C4-2B (cell line): ENCODE data around the gene XAF1.
"Not testable (repeated sequence)": the region's sequence is repeated elsewhere in the genome, so short reads cannot be mapped to it uniquely, and the experiment has no call there.

Experiments used
- H3K27ac ChIP-seq: fragments of 450-650 bp; 2 replicates; pipeline ENCODE4 v1.5.1; 2017
- ZFX ChIP-seq: fragments of 450-650 bp; IDR thresholded peaks from 2 replicates; pipeline ENCODE4 v1.6.1; 2017
- TF ChIP-seq, protein P1 (sequence below): fragments of 450-650 bp; conservative IDR thresholded peaks from 2 replicates; pipeline ENCODE4 v1.5.1; 2017; ENCODE audit warnings: mild to moderate bottlenecking

XAF1 gene

DNA sequence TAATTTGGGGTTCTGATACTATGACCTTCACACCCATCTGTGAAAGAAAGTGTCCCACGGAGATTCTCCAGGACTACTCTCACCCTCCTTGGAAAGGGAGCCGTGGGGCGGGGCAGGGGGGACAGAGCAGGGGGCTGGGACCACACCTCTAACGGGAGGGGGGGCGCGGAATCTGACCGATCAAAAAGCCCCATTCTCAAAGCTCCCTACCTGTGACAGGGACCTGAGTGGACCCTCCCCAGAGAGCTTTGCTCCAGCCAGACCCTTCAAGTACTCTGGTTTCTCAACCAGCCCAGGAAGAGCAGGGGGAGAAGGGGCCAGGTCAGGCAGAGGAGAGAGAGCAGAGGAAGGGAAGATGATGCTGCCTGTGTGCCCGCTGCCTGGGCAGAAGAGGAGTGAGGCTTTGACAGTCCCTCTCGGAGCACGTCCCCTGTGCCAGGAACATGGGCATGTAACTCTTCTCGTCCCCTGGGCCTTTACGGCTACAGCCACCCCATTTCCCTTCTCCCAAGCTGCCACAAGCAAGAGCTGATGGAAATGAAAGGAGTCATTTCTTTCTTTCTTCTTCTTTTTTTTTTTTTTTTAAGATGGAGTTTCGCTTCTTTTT is 682 bp downstream of the XAF1 start:
- TF ChIP-seq, protein P1, sequence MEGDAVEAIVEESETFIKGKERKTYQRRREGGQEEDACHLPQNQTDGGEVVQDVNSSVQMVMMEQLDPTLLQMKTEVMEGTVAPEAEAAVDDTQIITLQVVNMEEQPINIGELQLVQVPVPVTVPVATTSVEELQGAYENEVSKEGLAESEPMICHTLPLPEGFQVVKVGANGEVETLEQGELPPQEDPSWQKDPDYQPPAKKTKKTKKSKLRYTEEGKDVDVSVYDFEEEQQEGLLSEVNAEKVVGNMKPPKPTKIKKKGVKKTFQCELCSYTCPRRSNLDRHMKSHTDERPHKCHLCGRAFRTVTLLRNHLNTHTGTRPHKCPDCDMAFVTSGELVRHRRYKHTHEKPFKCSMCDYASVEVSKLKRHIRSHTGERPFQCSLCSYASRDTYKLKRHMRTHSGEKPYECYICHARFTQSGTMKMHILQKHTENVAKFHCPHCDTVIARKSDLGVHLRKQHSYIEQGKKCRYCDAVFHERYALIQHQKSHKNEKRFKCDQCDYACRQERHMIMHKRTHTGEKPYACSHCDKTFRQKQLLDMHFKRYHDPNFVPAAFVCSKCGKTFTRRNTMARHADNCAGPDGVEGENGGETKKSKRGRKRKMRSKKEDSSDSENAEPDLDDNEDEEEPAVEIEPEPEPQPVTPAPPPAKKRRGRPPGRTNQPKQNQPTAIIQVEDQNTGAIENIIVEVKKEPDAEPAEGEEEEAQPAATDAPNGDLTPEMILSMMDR = no peak
- no peak for TF ChIP-seq ZFX
- H3K27ac ChIP-seq = no peak overlapping the region

DNA sequence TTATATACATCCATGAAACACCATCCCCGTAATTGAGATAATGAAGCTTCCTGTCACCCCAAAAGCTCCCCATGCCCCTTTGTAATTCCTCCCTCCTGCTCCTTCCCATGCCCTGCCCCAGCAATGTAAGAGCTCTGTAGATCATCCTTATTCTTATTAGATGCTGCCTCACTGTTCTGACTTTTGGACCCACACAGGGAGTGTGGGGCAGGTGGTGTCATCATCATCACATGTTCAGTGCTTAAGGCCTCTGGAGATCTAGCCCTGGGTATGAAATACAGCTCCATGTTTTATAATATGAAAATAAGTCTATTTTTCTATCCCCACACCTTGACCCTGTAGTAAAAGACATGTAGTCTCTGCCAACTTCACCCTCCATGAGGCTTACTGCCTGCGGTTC is 1.9 kb downstream of the XAF1 start:
- no peak overlapping the region for H3K27ac ChIP-seq
- no peak for TF ChIP-seq ZFX
- TF ChIP-seq, protein P1 = no peak

DNA sequence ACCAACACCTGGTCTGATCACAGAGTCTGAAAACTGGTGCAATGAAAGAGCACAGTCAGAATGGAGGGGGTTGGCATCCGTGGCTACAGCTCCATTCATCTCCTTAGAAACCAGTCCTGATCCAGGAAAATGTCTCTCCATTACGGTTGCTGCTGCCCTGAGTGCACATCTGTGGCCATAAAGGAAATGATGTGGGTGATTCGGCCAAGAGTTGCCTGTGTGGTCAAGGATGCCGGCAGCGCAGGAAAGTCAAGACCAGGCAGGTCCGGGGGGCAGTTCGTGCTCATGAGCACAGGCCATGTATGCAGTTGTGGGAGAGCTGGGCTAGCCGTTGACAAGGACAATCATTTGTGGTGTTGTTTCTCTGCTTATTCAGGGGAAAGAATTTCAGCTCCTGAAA is 5.9 kb downstream of the XAF1 start:
- no peak for TF ChIP-seq ZFX
- TF ChIP-seq, protein P1 = no peak
- H3K27ac ChIP-seq = no peak overlapping the region

DNA sequence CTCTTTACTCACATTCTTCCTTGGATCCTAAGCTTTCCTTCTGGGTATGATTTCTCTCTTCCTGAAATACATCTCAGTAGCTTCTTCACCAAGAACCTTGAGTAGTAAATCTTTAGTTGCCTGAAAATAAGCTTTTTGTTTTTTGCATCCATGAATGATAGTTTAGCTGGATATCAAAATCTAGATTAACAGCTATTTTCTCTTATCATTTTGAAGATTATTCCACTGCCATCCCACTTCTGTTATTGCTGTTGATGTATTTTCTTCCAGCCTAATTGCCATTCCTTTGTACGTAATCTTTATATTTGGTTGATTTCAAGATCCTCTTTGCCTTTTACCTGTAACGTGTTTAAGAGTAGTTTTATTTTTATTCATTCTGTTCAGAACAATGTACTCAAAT is 12.6 kb downstream of the XAF1 start:
- H3K27ac ChIP-seq = no peak overlapping the region
- no peak for TF ChIP-seq ZFX
- TF ChIP-seq, protein P1 = no peak

DNA sequence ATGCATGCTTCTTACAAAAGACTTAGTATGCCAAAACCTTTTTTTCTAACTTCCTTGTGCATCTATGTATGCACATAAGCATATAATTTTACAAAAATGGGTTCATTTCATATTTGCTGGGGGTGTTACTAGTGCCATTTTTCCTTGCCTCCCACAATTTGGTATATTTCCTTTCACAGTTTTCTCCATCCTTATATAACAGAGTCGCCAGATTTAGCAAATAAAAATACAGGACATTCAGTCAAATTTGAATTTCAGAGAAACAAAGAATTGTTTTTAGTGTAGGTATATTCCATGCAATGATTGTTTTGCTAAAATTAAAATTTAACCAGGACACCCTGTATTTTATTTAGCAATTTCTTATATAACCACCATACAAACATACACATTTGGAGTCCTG is 16.2 kb downstream of the XAF1 start:
- H3K27ac ChIP-seq = no peak overlapping the region
- TF ChIP-seq, protein P1 = no peak
- no peak for TF ChIP-seq ZFX

DNA sequence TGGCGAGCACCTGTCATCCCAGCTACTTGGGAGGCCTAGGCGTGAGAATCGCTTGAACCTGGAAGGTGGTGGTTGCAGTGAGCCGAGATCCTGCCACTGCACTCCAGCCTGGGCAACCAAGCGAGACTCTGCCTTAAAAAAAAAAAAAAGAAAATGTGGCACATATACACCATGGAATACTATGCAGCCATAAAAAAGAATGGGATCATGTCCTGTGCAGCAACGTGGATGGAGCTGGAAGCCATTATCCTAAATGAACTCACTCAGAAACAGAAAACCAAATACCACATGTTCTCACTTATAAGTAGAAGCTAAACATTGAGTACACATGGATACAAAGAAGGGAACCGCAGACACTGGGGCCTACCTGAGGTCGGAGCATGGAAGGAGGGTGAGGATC is 19.1 kb downstream of the XAF1 start:
- not testable (repeated sequence) for H3K27ac ChIP-seq

DNA sequence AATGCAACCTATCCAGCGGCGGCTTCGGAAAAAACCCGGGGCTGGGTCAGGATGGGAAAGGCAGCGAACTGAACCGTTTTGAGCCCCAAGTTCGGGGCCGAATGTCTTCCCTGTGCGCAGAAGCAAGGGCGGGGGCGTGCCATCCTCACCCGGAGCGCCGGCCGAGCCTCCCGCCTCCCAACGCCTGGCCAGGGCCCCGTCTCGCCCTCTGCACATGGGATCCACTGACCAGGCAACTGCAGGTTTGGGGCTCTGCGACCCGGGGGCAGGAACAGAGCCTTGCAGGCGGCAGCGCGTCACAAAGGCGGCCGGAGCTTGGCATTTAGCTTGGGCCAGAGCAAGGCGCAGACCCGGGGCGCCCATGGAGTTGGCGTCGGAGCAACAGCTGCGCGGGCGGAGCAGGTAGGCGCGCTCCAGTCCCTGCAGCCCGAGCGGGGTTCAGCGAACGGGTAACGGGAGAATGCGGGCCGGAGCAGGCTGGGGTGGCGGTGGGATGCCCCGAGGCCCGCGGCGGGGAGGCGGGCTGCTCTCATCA is 20.1 kb downstream of the XAF1 start, which contains the start of gene FBXO39:
TSS of gene FBXO39 (plus strand) at position 345 of the 535 bp plus-strand sequence. CDS start 3,654 bp downstream, outside the sequence.
- no peak within 1 kb of the TSS for H3K27ac ChIP-seq
- no peak for TF ChIP-seq ZFX
- TF ChIP-seq, protein P1 = no peak

DNA sequence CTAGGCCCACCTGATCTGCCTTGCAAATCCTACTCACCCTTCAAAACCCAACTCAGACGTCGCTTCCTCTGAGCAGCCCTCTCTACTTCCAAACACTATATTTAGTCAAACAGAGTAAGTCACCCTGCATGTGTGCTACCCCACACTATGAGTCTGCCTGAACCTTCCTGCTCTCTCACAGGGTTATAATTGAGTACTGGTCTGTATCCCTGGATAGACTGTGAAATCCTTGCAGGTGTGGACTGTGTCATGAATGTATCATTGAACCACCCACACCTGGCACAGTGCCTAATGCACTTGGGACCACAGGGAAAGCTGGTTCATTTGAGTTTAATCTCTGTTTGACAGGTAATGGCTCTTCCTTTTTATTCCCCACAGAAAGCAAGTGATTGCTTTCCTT is 23.6 kb downstream of the XAF1 start:
- TF ChIP-seq, protein P1 = no peak
- no peak for TF ChIP-seq ZFX
- no peak overlapping the region for H3K27ac ChIP-seq
